ENCODE data around the gene EHD2.
"Not testable (repeated sequence)": the region's sequence is repeated elsewhere in the genome, so short reads cannot be mapped to it uniquely, and the experiment has no call there.

EHD2 gene

DNA sequence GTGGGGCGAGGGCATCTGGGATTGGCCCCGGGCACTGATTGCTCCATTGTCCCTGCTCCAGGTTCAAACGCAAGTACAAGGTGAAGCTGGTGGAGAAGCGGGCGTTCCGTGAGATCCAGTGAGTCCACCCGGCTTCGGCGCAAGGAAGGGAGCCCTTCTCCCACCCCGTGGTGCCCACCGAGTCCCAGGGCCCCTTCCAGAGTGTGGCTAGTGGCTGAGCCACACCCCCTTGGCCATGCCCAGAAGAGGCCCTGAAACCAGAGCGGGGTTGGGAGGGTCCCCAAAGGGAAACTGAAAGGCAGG is 43.4 kb downstream of the EHD2 start:
- H3K4me3 Mint-ChIP-seq: no peak overlapping the region
- H3K4me1 Mint-ChIP-seq (ENCODE audit: low read depth): peaks cover 4% of the 10 kb centered on the region
- H3K36me3 Mint-ChIP-seq (ENCODE audit: low read depth): peaks cover 44% of the 10 kb centered on the region
- no peaks in the 10 kb centered on the region for H3K9me3 Mint-ChIP-seq
- H3K27ac Mint-ChIP-seq: no peak overlapping the region
- H3K27me3 Mint-ChIP-seq (ENCODE audit: low read depth): no peaks in the 10 kb centered on the region
- DNase-seq (ENCODE audit: low spot score): no peak

DNA sequence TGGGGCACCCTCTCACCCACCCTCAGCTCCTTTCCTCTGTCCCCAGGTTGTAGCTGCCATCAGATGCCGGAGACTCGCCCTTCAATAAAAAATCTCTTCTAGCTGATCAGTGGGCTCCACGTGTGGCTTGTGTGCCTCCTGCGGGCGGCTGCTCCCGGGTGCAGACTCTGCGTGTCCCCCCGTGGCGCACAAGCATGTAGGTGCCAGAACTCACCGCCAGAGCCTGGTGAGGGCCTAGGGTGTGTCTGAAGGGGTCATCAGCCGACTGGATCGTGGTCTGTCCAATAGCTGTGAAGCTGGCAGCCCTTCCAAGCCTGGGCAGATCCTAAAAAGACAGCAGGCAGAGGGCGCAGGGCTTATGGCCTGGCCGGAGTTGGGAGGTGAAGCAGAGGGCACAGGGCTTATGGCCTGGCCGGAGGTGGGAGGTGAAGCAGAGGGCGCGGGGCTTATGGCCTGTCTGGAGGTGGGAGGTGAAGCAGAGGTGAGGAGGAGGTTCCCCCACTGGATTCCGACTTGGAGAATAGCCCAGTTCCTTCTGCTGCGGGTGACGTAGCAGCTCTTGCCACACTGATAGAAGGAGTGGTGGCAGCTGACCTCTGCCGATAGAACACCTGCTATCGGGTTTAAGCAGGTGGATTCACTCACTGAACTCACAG is 43.9 kb downstream of the EHD2 start:
- no peaks in the 10 kb centered on the region for H3K9me3 Mint-ChIP-seq
- H3K4me3 Mint-ChIP-seq: no peak overlapping the region
- peaks cover 44% of the 10 kb centered on the region for H3K36me3 Mint-ChIP-seq (ENCODE audit: low read depth)
- no peaks in the 10 kb centered on the region for H3K27me3 Mint-ChIP-seq (ENCODE audit: low read depth)
- H3K27ac Mint-ChIP-seq: no peak overlapping the region
- peaks cover 4% of the 10 kb centered on the region for H3K4me1 Mint-ChIP-seq (ENCODE audit: low read depth)
- no peak for DNase-seq (ENCODE audit: low spot score)

DNA sequence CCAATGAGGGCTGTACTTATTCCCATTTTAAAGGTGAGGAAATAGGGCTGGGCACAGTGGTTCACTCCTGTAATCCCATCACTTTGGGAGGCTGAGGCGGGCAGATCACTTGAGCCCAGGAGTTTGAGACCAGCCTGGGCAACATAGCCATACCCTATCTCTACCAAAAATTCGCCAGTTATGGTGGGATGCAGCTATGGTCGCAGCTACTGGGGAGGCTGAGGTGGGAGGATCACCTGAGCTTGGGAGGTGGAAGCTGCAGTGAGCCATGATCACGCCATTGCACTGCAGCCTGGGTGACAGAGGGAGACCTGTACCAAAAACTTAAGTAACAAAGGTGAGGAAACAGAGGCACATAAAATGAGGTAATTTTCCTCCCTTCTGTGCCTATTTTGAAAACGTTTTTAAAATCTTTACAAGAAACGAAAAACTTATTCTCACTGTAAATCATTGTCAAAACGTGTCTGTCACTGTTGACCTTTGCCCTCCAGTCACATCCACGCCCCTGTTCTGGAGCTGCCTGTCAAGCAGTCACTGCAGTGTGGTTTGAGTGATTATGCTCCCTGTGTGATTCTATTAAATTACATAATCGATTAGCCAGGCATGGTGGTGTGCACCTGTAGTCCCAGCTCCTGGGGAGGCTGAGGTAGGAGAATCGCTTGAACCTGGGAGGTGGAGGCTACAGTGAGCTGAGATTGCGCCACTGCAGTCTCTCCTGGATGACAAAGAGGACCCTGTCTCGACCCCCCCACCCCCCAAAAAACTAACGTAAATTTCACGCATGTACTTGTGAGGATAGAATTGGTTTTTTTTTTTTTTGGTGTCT is 44.6 kb downstream of the EHD2 start:
- Mint-ChIP-seq H3K9me3 (no peaks in the 10 kb centered on the region), H3K27me3 (ENCODE audit: low read depth) (no peaks in the 10 kb centered on the region), H3K36me3 (ENCODE audit: low read depth) (peaks cover 39% of the 10 kb centered on the region), H3K4me1 (ENCODE audit: low read depth) (peaks cover 4% of the 10 kb centered on the region), H3K4me3 (no peak overlapping the region), H3K27ac (no peak overlapping the region)
- DNase-seq (ENCODE audit: low spot score): no peak

DNA sequence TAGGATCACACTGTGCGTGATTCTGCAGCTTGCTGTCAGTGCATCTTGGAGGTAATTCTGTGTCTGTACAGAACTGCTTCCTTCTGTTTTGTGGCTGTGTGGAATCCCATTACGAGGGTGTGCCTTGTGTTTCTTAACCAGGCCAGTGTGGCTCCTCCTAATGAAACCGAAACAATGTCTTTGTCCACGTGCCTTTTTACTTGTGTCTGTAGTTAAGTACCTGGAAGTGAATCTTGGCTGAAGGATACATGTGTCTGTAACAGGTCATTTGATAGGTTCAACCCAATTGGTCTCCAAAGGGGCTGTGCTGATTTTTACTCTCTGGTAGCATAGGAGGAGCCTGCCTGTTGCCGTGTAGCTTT is 45.2 kb downstream of the EHD2 start:
- Mint-ChIP-seq H3K4me3 (no peak overlapping the region), H3K27ac (no peak overlapping the region), H3K27me3 (ENCODE audit: low read depth) (no peaks in the 10 kb centered on the region), H3K4me1 (ENCODE audit: low read depth) (peaks cover 1% of the 10 kb centered on the region), H3K36me3 (ENCODE audit: low read depth) (peaks cover 34% of the 10 kb centered on the region), H3K9me3 (no peaks in the 10 kb centered on the region)
- no peak for DNase-seq (ENCODE audit: low spot score)

DNA sequence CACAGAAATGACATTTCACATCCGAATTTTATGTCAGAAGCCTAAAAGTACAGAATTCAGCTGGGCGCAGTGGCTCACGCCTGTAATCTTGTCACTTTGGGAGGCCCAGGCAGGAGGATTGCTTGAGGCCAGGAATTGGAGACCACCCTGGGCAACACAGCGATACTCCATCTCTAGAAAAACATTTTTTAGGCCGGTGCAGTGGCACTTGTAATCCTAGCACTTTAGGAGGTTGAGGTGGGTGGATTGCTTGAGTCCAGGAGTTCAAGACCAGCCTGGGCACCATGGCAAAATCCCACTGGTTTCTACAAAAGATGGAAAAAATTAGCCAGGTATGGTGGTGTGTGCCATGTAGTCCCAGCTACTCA is 47.4 kb downstream of the EHD2 start:
- no peak for DNase-seq (ENCODE audit: low spot score)
- Mint-ChIP-seq H3K4me1 (ENCODE audit: low read depth) (no peaks in the 10 kb centered on the region), H3K27ac (no peak overlapping the region), H3K4me3 (no peak overlapping the region), H3K27me3 (ENCODE audit: low read depth) (no peaks in the 10 kb centered on the region), H3K9me3 (no peaks in the 10 kb centered on the region), H3K36me3 (ENCODE audit: low read depth) (peaks cover 26% of the 10 kb centered on the region)

DNA sequence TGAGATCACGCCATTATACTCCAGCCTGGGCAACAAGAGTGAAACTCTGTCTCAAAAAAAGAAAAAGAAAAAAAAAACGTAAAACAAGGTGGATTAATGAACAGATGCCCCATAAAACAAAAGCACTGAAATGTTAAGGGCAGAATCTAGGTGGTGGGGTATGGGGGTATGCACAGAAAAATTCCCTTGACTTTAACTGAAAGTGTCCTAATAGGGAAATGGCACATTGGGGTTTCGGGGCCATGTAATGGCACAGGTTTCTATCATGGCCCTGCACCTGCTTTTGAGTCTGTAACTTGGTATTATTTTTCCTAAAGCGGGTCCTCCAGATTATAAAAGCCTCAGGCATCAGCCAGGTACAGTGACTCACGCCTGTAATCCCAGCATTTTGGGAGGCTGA is 48.3 kb downstream of the EHD2 start:
- peaks cover 23% of the 10 kb centered on the region for H3K36me3 Mint-ChIP-seq (ENCODE audit: low read depth)

DNA sequence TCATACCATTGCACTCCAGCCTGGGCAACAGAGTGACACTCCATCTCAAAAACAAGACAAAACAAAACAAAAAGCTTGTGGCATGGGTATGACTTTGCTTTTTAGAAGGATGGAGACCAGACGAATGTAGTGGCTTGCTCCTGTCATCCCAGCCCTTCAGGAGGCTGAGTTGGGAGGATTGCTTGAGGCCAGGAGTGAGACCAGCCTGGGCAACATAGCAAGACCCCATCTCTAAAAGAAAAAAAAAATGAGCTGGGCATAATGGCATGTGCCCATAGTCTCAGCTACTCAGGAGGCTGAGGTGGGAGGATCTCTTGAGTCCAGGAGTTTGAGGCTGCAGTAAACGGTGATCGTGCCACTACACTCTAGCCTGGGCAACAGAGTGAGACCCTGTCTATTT is 48.9 kb downstream of the EHD2 start:
- DNase-seq (ENCODE audit: low spot score): no peak
- Mint-ChIP-seq H3K36me3 (ENCODE audit: low read depth) (peaks cover 17% of the 10 kb centered on the region), H3K9me3 (no peaks in the 10 kb centered on the region), H3K4me1 (ENCODE audit: low read depth) (no peaks in the 10 kb centered on the region), H3K27ac (no peak overlapping the region), H3K27me3 (ENCODE audit: low read depth) (no peaks in the 10 kb centered on the region), H3K4me3 (no peak overlapping the region)

More for the DNA sequence above, 48.3 kb downstream of the EHD2 start:
- H3K4me1 Mint-ChIP-seq (ENCODE audit: low read depth): no peaks in the 10 kb centered on the region
- DNase-seq (ENCODE audit: low spot score): no peak
- no peaks in the 10 kb centered on the region for H3K9me3 Mint-ChIP-seq
- H3K27me3 Mint-ChIP-seq (ENCODE audit: low read depth): no peaks in the 10 kb centered on the region
- H3K27ac Mint-ChIP-seq: no peak overlapping the region
- no peak overlapping the region for H3K4me3 Mint-ChIP-seq

DNA sequence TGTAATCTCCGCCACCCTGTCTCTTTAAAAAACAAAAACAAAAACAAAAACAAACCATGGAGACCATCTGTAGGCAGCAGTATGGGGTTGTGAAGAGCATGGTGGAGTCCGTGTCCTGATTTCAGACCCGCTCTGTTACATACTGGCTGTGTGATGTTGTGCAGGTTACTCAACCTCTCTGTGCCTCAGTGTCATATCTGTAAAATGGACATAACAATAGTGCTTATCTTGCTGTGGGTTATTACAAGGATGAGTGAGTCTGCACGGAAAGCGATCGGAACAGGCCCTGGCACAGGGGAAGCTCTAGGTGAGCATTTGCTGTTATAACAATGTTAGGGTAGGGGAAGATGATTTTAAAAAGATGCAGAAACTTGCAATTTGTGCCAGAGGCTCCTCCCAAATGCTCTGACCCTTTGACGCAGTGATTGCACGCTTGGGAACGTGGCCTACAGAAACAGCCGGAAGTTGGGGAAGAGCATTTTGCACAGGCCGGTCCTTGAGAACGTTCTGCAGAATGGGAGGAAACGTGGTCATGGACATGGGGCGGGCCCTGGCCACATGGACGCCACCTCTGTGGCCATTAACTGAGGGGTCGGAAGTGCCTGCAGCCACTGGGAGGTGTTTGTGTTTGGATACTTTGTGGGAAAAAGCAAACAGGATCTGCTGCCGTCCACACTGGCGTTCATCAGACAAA is 49.5 kb downstream of the EHD2 start:
- Mint-ChIP-seq H3K36me3 (ENCODE audit: low read depth) (peaks cover 13% of the 10 kb centered on the region), H3K9me3 (no peaks in the 10 kb centered on the region)

DNA sequence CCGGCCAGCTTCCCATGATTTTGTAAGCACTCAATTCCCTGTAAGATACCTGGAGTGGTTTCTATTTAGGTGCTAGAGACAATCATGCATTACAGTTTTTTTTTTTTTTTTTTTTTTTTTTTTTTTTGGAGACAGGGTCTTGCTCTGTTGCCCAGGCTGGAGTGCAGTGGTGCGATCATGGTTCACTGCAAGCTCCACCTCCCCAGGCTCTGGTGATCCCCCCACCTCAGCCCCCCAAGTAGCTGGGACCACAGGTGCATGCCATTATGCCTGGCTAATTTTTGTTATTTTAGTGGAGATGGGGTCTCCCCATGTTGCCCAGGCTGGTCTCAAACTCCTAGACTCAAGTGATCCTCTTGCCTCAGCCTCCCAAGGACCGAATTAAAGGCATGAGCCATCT is 51.5 kb downstream of the EHD2 start:
- H3K27me3 Mint-ChIP-seq (ENCODE audit: low read depth); H3K4me1 Mint-ChIP-seq (ENCODE audit: low read depth); H3K9me3 Mint-ChIP-seq; H3K4me3 Mint-ChIP-seq; H3K27ac Mint-ChIP-seq; DNase-seq (ENCODE audit: low spot score); H3K36me3 Mint-ChIP-seq (ENCODE audit: low read depth): not testable (repeated sequence)

More for the DNA sequence above, 49.5 kb downstream of the EHD2 start:
- H3K4me3 Mint-ChIP-seq: no peak overlapping the region
- DNase-seq (ENCODE audit: low spot score): no peak
- H3K27ac Mint-ChIP-seq: no peak overlapping the region
- no peaks in the 10 kb centered on the region for H3K4me1 Mint-ChIP-seq (ENCODE audit: low read depth)
- H3K27me3 Mint-ChIP-seq (ENCODE audit: low read depth): no peaks in the 10 kb centered on the region

DNA sequence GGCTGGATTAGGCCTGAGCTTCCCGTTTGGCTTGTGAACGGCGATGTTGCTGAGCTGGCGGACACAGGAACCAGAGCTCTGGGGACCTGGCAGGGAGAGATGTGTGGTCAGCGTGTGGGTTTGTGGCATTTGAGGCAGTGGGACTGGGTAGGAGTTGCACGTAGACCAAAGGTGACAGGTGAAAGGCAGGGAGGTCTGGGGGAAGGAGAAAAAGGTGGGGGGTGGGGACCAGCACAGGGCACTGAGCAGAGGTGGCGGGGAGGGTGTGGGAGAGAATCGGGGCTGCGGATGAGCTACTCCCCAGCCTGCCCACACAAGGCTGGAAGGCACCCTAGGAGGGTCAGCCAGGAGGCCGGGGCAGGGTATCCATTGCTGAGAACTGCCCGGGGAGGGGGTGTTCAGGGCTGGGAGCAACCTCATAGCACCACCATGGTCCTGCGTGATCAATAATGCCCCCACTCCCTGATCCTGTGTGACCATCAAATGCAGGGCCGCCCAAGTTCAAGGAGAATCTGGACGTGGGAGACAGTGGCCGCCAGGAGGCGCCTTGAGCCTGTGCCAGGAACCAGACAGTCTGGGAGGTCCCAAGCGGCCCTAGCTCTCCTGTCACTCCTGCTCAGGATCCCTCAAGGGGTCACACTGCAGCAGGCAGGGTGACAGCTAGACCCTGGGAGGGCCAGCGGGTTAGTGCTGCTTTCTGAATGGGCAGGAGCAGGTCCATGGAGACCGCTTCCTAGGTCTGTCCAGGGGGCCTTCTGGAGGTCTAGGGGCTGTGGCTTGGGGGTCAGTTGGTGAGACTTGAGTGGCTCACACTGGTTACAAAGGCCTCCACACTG is 52.5 kb downstream of the EHD2 start:
- Mint-ChIP-seq H3K27me3 (ENCODE audit: low read depth) (no peaks in the 10 kb centered on the region), H3K4me3 (no peak overlapping the region), H3K36me3 (ENCODE audit: low read depth) (no peaks in the 10 kb centered on the region), H3K9me3 (no peaks in the 10 kb centered on the region), H3K4me1 (ENCODE audit: low read depth) (peaks cover 6% of the 10 kb centered on the region), H3K27ac (no peak overlapping the region)
- DNase-seq (ENCODE audit: low spot score): no peak

DNA sequence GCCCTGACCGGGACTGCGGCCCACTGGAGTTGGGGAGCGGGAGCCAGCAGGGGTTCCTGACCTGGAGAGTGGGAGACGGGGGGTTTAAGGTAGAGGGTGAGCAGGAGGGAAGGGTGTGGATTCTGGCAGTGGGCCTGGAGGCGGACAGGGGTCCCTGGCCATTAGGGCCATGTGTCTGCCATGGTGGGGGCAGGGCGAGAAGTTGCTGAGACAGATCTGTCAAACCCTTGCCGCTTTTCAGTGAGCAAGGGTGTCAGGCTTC is 53.1 kb downstream of the EHD2 start:
- H3K4me3 Mint-ChIP-seq: no peak overlapping the region
- no peak for DNase-seq (ENCODE audit: low spot score)
- peaks cover 6% of the 10 kb centered on the region for H3K4me1 Mint-ChIP-seq (ENCODE audit: low read depth)
- no peaks in the 10 kb centered on the region for H3K9me3 Mint-ChIP-seq
- H3K36me3 Mint-ChIP-seq (ENCODE audit: low read depth): no peaks in the 10 kb centered on the region
- H3K27me3 Mint-ChIP-seq (ENCODE audit: low read depth): no peaks in the 10 kb centered on the region
- no peak overlapping the region for H3K27ac Mint-ChIP-seq

DNA sequence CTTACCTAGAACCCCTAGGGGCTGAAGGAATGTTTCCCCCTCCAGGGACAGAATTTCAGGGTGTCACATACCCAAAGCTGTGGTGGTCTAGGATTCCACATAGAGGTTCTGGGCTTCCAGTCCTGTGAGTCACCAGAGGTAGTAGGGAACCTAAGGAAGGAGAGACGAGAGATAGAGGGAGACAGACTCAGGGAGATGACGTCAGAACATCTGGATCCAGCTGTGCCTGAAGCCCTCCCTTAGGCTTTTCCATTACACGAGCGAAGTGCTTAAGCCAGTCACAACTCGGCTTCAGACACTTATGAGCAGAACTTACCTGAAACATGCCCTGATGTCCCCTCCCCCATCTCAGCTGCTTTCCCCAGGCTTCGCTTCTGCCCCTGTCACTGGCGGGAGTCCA is 53.4 kb downstream of the EHD2 start:
- Mint-ChIP-seq H3K27me3 (ENCODE audit: low read depth) (no peaks in the 10 kb centered on the region), H3K4me3 (no peak overlapping the region), H3K36me3 (ENCODE audit: low read depth) (no peaks in the 10 kb centered on the region), H3K27ac (no peak overlapping the region), H3K9me3 (no peaks in the 10 kb centered on the region), H3K4me1 (ENCODE audit: low read depth) (peaks cover 6% of the 10 kb centered on the region)
- no peak for DNase-seq (ENCODE audit: low spot score)

DNA sequence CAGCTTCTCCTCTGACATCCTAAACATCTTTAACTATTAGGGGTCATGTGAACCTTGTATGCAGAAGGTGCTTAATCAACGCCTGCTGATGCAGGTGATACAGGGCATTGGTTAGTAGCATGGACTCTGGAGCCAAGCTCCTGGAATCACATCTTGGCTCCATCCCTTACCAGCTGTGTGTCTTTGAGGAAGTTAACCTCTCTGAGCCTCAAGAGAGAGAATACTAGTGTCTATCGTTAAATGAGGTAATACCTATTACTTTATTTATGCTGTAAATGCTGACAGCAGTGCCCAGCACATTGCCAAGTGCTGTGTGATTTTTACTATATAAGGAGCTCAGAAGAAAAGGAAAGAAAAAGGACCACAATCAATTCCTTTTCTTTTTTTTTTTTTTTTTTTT is 54.1 kb downstream of the EHD2 start:
- H3K27ac Mint-ChIP-seq: no peak overlapping the region

DNA sequence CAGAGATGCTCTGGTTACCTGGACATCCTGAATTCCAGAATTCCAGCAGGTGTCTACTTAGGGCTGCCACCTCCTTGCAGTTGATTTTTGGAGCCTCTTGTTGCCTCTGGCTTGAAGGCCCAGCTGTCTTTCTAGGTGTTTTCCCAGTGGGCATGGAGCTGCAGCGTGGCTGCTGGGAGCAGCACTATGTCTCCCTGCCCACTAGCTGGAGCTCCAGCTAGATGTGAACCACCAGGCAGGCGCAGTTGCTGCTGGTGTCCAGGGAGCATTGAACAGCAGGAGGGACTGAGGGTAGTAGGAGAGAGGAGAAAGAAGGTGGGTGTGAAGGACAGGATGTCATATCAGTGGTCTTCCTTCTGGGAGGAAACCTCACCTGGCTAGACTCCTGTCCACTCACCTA is 55.4 kb downstream of the EHD2 start:
- no peaks in the 10 kb centered on the region for H3K27me3 Mint-ChIP-seq (ENCODE audit: low read depth)
- DNase-seq (ENCODE audit: low spot score): no peak
- peaks cover 6% of the 10 kb centered on the region for H3K4me1 Mint-ChIP-seq (ENCODE audit: low read depth)
- H3K27ac Mint-ChIP-seq: no peak overlapping the region
- H3K4me3 Mint-ChIP-seq: no peak overlapping the region
- H3K36me3 Mint-ChIP-seq (ENCODE audit: low read depth): no peaks in the 10 kb centered on the region
- H3K9me3 Mint-ChIP-seq: no peaks in the 10 kb centered on the region

More for the DNA sequence above, 54.1 kb downstream of the EHD2 start:
- peaks cover 6% of the 10 kb centered on the region for H3K4me1 Mint-ChIP-seq (ENCODE audit: low read depth)
- no peaks in the 10 kb centered on the region for H3K9me3 Mint-ChIP-seq
- H3K36me3 Mint-ChIP-seq (ENCODE audit: low read depth): no peaks in the 10 kb centered on the region
- no peak for DNase-seq (ENCODE audit: low spot score)
- H3K27me3 Mint-ChIP-seq (ENCODE audit: low read depth): no peaks in the 10 kb centered on the region
- H3K4me3 Mint-ChIP-seq: no peak overlapping the region

Measured in T-helper 2 cell treated with Interferon-gamma antibody and Interleukin-4, amounts not matched to agents 5 μg/mL and 100 μg/mL, for 36 hours (primary cell).